Ishikawa (cell line): ENCODE data around the gene MPL.

ENCODE experiments used
- CEBPB ChIP-seq: IDR thresholded peaks from 2 replicates; pipeline ENCODE4 v1.6.1; 2012
- CREB1 ChIP-seq: IDR thresholded peaks from 2 replicates; pipeline ENCODE4 v1.6.1; 2012; ENCODE audit warnings: low read depth
- EGR1 ChIP-seq: IDR thresholded peaks from 2 replicates; pipeline ENCODE4 v1.6.1; 2012
- EP300 ChIP-seq: IDR thresholded peaks from 2 replicates; pipeline ENCODE4 v1.6.1; 2012; ENCODE audit warnings: borderline replicate concordance
- FOXM1 ChIP-seq: IDR thresholded peaks from 2 replicates; pipeline ENCODE4 v1.6.1; 2012; ENCODE audit warnings: low read depth, borderline replicate concordance
- MAX ChIP-seq: IDR thresholded peaks from 2 replicates; pipeline ENCODE4 v1.6.1; 2012
- NFIC ChIP-seq: IDR thresholded peaks from 2 replicates; pipeline ENCODE4 v1.6.1; 2012
- RAD21 ChIP-seq: IDR thresholded peaks from 2 replicates; pipeline ENCODE4 v1.6.1; 2012; ENCODE audit warnings: low read depth
- REST ChIP-seq: IDR thresholded peaks from 2 replicates; pipeline ENCODE4 v1.6.1; 2012; ENCODE audit warnings: low read depth, mild to moderate bottlenecking
- TAF1 ChIP-seq: IDR thresholded peaks from 2 replicates; pipeline ENCODE4 v1.6.1; 2012; ENCODE audit warnings: low read depth, mild to moderate bottlenecking
- TCF12 ChIP-seq: IDR thresholded peaks from 2 replicates; pipeline ENCODE4 v1.6.1; 2012; ENCODE audit warnings: low read depth
- TEAD4 ChIP-seq: IDR thresholded peaks from 2 replicates; pipeline ENCODE4 v1.6.1; 2012
- USF1 ChIP-seq: IDR thresholded peaks from 2 replicates; pipeline ENCODE4 v1.6.1; 2012
- YY1 ChIP-seq: IDR thresholded peaks from 2 replicates; pipeline ENCODE4 v1.6.1; 2012; ENCODE audit warnings: low read depth
- ZBTB7A ChIP-seq: IDR thresholded peaks from 2 replicates; pipeline ENCODE4 v1.6.1; 2012; ENCODE audit warnings: low read depth

Gene MPL

GRCh38 chr1:43370564-43370963 lies 32.9 kb downstream of the MPL start:
- TF ChIP-seq ZBTB7A (no peak), EGR1 (no peak)

- no peak for TF ChIP-seq EGR1
- TF ChIP-seq REST, result no peak
- TF ChIP-seq TAF1, result no peak
- no peak for TF ChIP-seq NFIC
- no peak for TF ChIP-seq CREB1
- TF ChIP-seq FOXM1, result no peak
- no peak for TF ChIP-seq ZBTB7A
- no peak for TF ChIP-seq RAD21
- TF ChIP-seq YY1, result no peak
- no peak for TF ChIP-seq USF1
- TF ChIP-seq TEAD4, result no peak
- no peak for TF ChIP-seq MAX
- no peak for TF ChIP-seq EP300
- TF ChIP-seq TCF12, result no peak
- no peak for TF ChIP-seq CEBPB
Observed at GRCh38 chr1:43372172-43372571, 34.6 kb downstream of the MPL start.

- TF ChIP-seq CEBPB (no peak), MAX (no peak), NFIC (no peak), CREB1 (no peak), EGR1 (no peak), YY1 (no peak), ZBTB7A (no peak), TAF1 (no peak), EP300 (no peak), RAD21 (no peak), USF1 (no peak), TEAD4 (no peak), TCF12 (no peak)
Observed at GRCh38 chr1:43373066-43373940, 35.7 kb downstream of the MPL start.

- TF ChIP-seq USF1 (no peak), TAF1 (no peak), CREB1 (no peak), NFIC (no peak), MAX (no peak), FOXM1 (no peak), EP300 (no peak), YY1 (no peak), TEAD4 (no peak), ZBTB7A (no peak), EGR1 (no peak), REST (no peak), CEBPB (no peak), TCF12 (no peak), RAD21 (no peak)
Observed at GRCh38 chr1:43376723-43377235, 39.2 kb downstream of the MPL start.

- TF ChIP-seq USF1, result no peak
- TF ChIP-seq CREB1, result no peak
- no peak for TF ChIP-seq YY1
- TF ChIP-seq ZBTB7A, result no peak
Observed at GRCh38 chr1:43377831-43378230, 40.2 kb downstream of the MPL start.
